Memory B cell (primary cell): ENCODE data around the gene SOX2.
"Not testable (repeated sequence)": the region's sequence is repeated elsewhere in the genome, so short reads cannot be mapped to it uniquely, and the experiment has no call there.

Experiments used
- ATAC-seq: fragments of 150-1000 bp; cut with Tn5 transposase; 2 replicates; pipeline ENCODE4 v1.10.0; 2021; ENCODE audit warnings: low read depth, mild to moderate bottlenecking, moderate library complexity
- DNase-seq, 2 donors: peaks; one replicate each; pipeline ENCODE4 v3.0.0; 2022; ENCODE audit warnings: low spot score in 2 of 2
- H3K27ac Mint-ChIP-seq: one replicate; pipeline ENCODE4 v1.8.0; 2022; ENCODE audit warnings: mild to moderate bottlenecking, moderate library complexity, mixed read lengths
- H3K27me3 Mint-ChIP-seq: one replicate; pipeline ENCODE4 v1.8.0; 2022; ENCODE audit warnings: mixed read lengths
- H3K36me3 Mint-ChIP-seq: one replicate; pipeline ENCODE4 v1.8.0; 2022; ENCODE audit warnings: mild to moderate bottlenecking, mixed read lengths
- H3K4me1 Mint-ChIP-seq: one replicate; pipeline ENCODE4 v1.8.0; 2022; ENCODE audit warnings: mixed read lengths
- H3K4me3 Mint-ChIP-seq: one replicate; pipeline ENCODE4 v1.8.0; 2022; ENCODE audit warnings: mild to moderate bottlenecking, moderate library complexity, mixed read lengths
- H3K9me3 Mint-ChIP-seq: one replicate; pipeline ENCODE4 v1.8.0; 2022; ENCODE audit warnings: mixed read lengths

SOX2 gene

GRCh38 chr3:181738551-181738950, 26.8 kb downstream of the SOX2 start:
- peaks cover 5% of the 10 kb centered on the region for H3K27me3 Mint-ChIP-seq
- H3K4me3 Mint-ChIP-seq, result no peak overlapping the region
- ATAC-seq, result no peak
- no peaks in the 10 kb centered on the region for H3K4me1 Mint-ChIP-seq
- H3K27ac Mint-ChIP-seq, result no peak overlapping the region
- H3K36me3 Mint-ChIP-seq, result no peaks in the 10 kb centered on the region
- no peak for DNase-seq
- no peaks in the 10 kb centered on the region for H3K9me3 Mint-ChIP-seq

GRCh38 chr3:181739628-181740027, 27.9 kb downstream of the SOX2 start:
- ATAC-seq, result no peak
- Mint-ChIP-seq H3K27me3 (peaks cover 3% of the 10 kb centered on the region), H3K4me1 (no peaks in the 10 kb centered on the region), H3K9me3 (no peaks in the 10 kb centered on the region), H3K4me3 (no peak overlapping the region), H3K36me3 (no peaks in the 10 kb centered on the region), H3K27ac (no peak overlapping the region)
- no peak for DNase-seq

GRCh38 chr3:181741417-181741816, 29.7 kb downstream of the SOX2 start:
- no peak overlapping the region for H3K27ac Mint-ChIP-seq
- no peaks in the 10 kb centered on the region for H3K4me1 Mint-ChIP-seq
- ATAC-seq (no peak), DNase-seq (no peak)
- no peaks in the 10 kb centered on the region for H3K36me3 Mint-ChIP-seq
- H3K27me3 Mint-ChIP-seq, result peaks cover 4% of the 10 kb centered on the region
- H3K9me3 Mint-ChIP-seq, result peaks cover under 1% of the 10 kb centered on the region
- no peak overlapping the region for H3K4me3 Mint-ChIP-seq

- Mint-ChIP-seq H3K9me3 (no peaks in the 10 kb centered on the region), H3K27ac (no peak overlapping the region), H3K27me3 (peaks cover 5% of the 10 kb centered on the region), H3K4me1 (no peaks in the 10 kb centered on the region), H3K36me3 (no peaks in the 10 kb centered on the region), H3K4me3 (no peak overlapping the region)
- ATAC-seq, result no peak
- no peak for DNase-seq
Measured at GRCh38 chr3:181752202-181752671, 40.5 kb downstream of the SOX2 start.

GRCh38 chr3:181753391-181753790, 41.7 kb downstream of the SOX2 start:
- no peaks in the 10 kb centered on the region for H3K9me3 Mint-ChIP-seq
- H3K4me1 Mint-ChIP-seq, result no peaks in the 10 kb centered on the region
- no peak overlapping the region for H3K27ac Mint-ChIP-seq
- DNase-seq (no peak), ATAC-seq (no peak)
- H3K4me3 Mint-ChIP-seq, result no peak overlapping the region
- peaks cover 5% of the 10 kb centered on the region for H3K27me3 Mint-ChIP-seq
- no peaks in the 10 kb centered on the region for H3K36me3 Mint-ChIP-seq

GRCh38 chr3:181755959-181756358, 44.2 kb downstream of the SOX2 start:
- ATAC-seq (no peak), DNase-seq (no peak)
- peaks cover 6% of the 10 kb centered on the region for H3K27me3 Mint-ChIP-seq
- no peaks in the 10 kb centered on the region for H3K36me3 Mint-ChIP-seq
- no peak overlapping the region for H3K27ac Mint-ChIP-seq
- no peaks in the 10 kb centered on the region for H3K4me1 Mint-ChIP-seq
- no peak overlapping the region for H3K4me3 Mint-ChIP-seq
- no peaks in the 10 kb centered on the region for H3K9me3 Mint-ChIP-seq

GRCh38 chr3:181756645-181757297, 45.0 kb downstream of the SOX2 start:
- ATAC-seq (no peak), DNase-seq (no peak)
- H3K4me1 Mint-ChIP-seq, result no peaks in the 10 kb centered on the region
- no peak overlapping the region for H3K27ac Mint-ChIP-seq
- no peaks in the 10 kb centered on the region for H3K9me3 Mint-ChIP-seq
- H3K27me3 Mint-ChIP-seq, result peaks cover 6% of the 10 kb centered on the region
- H3K36me3 Mint-ChIP-seq, result no peaks in the 10 kb centered on the region
- no peak overlapping the region for H3K4me3 Mint-ChIP-seq

GRCh38 chr3:181757694-181758306, 46.1 kb downstream of the SOX2 start:
- H3K36me3 Mint-ChIP-seq, result no peaks in the 10 kb centered on the region
- no peak overlapping the region for H3K4me3 Mint-ChIP-seq
- H3K27me3 Mint-ChIP-seq, result peaks cover 6% of the 10 kb centered on the region
- DNase-seq (no peak), ATAC-seq (no peak)
- no peaks in the 10 kb centered on the region for H3K4me1 Mint-ChIP-seq
- no peak overlapping the region for H3K27ac Mint-ChIP-seq
- no peaks in the 10 kb centered on the region for H3K9me3 Mint-ChIP-seq

- DNase-seq (no peak), ATAC-seq (no peak)
- H3K36me3 Mint-ChIP-seq, result no peaks in the 10 kb centered on the region
- no peaks in the 10 kb centered on the region for H3K4me1 Mint-ChIP-seq
- H3K27me3 Mint-ChIP-seq, result peaks cover 2% of the 10 kb centered on the region
- no peak overlapping the region for H3K27ac Mint-ChIP-seq
- H3K9me3 Mint-ChIP-seq, result no peaks in the 10 kb centered on the region
- no peak overlapping the region for H3K4me3 Mint-ChIP-seq
Measured at GRCh38 chr3:181761906-181762305, 50.2 kb downstream of the SOX2 start.

GRCh38 chr3:181764033-181764432, 52.3 kb downstream of the SOX2 start:
- not testable (repeated sequence) for H3K4me1 Mint-ChIP-seq, H3K27me3 Mint-ChIP-seq, H3K9me3 Mint-ChIP-seq, DNase-seq, H3K4me3 Mint-ChIP-seq, H3K36me3 Mint-ChIP-seq, H3K27ac Mint-ChIP-seq, ATAC-seq
